Thyroid gland (tissue), 4 donors: ENCODE data around the gene EIF4B. TPM values are rescaled to one million over a fixed set of nuclear protein-coding genes. Genes with fewer than 3 reads are reported as not detected.

ENCODE experiments used
- DNase-seq, 2 donors: peaks; one replicate each; pipeline ENCODE4 v3.0.0-alpha.2; 2019
- H3K27ac ChIP-seq, 3 donors: fragments of 200-600 bp; sonication (generic); 1 replicate in 2 of 3; 2 replicates in 1 of 3; pipeline ENCODE4 v1.5.1; 2016 to 2019; ENCODE audit warnings: mild to moderate bottlenecking in 1 of 3, moderate library complexity in 1 of 3
- H3K27me3 ChIP-seq: fragments of 200-600 bp; sonication (generic); one replicate; pipeline ENCODE4 v1.5.1; 2019
- H3K36me3 ChIP-seq, 2 donors: fragments of 200-600 bp; sonication (generic); one replicate each; pipeline ENCODE4 v1.5.1; 2016 to 2019
- H3K4me1 ChIP-seq, 2 donors: fragments of 200-600 bp; sonication (generic); one replicate each; pipeline ENCODE4 v1.5.1; 2017 to 2019
- H3K4me3 ChIP-seq, 3 donors: fragments of 200-600 bp; sonication (generic); replicated peaks in 1 of 3; 1 replicate in 2 of 3; 2 replicates in 1 of 3; pipeline ENCODE4 v1.5.1; 2016; ENCODE audit warnings: mild to moderate bottlenecking in 1 of 3
- H3K9me3 ChIP-seq: fragments of 200-600 bp; sonication (generic); one replicate; pipeline ENCODE4 v1.5.1; 2017
- POLR2A ChIP-seq, 2 donors: fragments of 450-650 bp; IDR thresholded peaks; one replicate each; pipeline ENCODE4 v1.6.1; 2017; ENCODE audit warnings: antibody characterized with exemption in 2 of 2, mild to moderate bottlenecking in 2 of 2, moderate library complexity in 1 of 2
- WGBS, 2 donors: methylation state at CpG; one replicate each; pipeline ENCODE4 v1.1.5; 2017; 5-methylcytosine and 5-hydroxymethylcytosine counted together
- intact Hi-C: fragments of 100-400 bp; cut with DNase I; formaldehyde crosslinking; loops from one replicate; pipeline ENCODE4 v1.15.1; 2023
- total RNA-seq, 4 donors: library from RNA; depleted of rRNA; stranded (reverse); fragments of >200 nt; gene quantifications; one replicate each; pipeline ENCODE4 v1.2.3, GENCODE V29; 2016
- TF ChIP-seq, protein P1 (sequence below), 6 experiments: fragments of 200-600 bp in 3 of 6; fragments of 450-650 bp in 3 of 6; sonication (generic) in 3 of 6; IDR thresholded peaks; one replicate each; pipeline ENCODE4 v1.5.1; 2016 to 2019; ENCODE audit warnings: antibody characterized with exemption in 6 of 6, mild to moderate bottlenecking in 2 of 6, inconsistent platforms in 1 of 6, moderate library complexity in 1 of 6

The EIF4B gene
- total RNA-seq, 4 donors from 2014 or later: 428 to 704 (median 567) TPM

DNA sequence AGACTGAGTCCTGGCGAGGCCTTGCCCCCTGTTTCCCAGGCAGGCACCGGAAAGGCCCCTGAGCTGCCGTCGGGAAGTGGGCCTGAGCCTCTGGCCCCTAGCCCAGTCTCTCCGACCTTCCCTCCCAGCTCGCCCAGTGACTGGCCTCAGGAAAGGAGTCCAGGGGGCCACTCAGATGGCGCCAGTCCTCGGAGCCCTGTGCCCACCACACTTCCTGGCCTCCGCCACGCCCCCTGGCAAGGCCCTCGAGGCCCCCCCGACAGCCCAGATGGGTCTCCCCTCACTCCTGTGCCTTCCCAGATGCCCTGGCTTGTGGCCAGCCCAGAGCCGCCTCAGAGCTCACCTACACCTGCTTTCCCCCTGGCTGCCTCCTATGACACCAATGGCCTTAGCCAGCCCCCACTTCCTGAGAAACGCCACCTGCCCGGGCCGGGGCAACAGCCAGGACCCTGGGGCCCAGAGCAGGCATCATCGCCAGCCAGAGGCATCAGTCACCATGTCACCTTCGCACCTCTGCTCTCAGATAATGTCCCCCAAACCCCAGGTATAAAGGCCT lies 54.5 kb downstream of the EIF4B start:
- WGBS, 2 donors: 46 to 60% methylated on average over 5 to 7 of the region's 18 CpGs
- Histone ChIP-seq H3K4me3 (no peak overlapping the region), H3K27me3 (no peaks in the 10 kb centered on the region), H3K9me3 (no peaks in the 10 kb centered on the region), H3K4me1 (peaks cover 21 to 63% of the 10 kb centered on the region in 2 donors), H3K27ac (peak overlapping the region; percentile 56 to 75 (median 71)), H3K36me3 (peaks cover 29 to 44% of the 10 kb centered on the region in 2 donors)
- intact Hi-C loops: loop anchor here (10.0 kb wide), 1 partner anchor 134 kb away; no protein-coding TSS in a partner anchor
- peak; percentile 64 to 65 for DNase-seq
- no peak for TF ChIP-seq POLR2A (IDR thresholded peaks at IDR 0.05)
- TF ChIP-seq, protein P1, sequence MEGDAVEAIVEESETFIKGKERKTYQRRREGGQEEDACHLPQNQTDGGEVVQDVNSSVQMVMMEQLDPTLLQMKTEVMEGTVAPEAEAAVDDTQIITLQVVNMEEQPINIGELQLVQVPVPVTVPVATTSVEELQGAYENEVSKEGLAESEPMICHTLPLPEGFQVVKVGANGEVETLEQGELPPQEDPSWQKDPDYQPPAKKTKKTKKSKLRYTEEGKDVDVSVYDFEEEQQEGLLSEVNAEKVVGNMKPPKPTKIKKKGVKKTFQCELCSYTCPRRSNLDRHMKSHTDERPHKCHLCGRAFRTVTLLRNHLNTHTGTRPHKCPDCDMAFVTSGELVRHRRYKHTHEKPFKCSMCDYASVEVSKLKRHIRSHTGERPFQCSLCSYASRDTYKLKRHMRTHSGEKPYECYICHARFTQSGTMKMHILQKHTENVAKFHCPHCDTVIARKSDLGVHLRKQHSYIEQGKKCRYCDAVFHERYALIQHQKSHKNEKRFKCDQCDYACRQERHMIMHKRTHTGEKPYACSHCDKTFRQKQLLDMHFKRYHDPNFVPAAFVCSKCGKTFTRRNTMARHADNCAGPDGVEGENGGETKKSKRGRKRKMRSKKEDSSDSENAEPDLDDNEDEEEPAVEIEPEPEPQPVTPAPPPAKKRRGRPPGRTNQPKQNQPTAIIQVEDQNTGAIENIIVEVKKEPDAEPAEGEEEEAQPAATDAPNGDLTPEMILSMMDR (IDR thresholded peaks at IDR 0.05): no peak

DNA sequence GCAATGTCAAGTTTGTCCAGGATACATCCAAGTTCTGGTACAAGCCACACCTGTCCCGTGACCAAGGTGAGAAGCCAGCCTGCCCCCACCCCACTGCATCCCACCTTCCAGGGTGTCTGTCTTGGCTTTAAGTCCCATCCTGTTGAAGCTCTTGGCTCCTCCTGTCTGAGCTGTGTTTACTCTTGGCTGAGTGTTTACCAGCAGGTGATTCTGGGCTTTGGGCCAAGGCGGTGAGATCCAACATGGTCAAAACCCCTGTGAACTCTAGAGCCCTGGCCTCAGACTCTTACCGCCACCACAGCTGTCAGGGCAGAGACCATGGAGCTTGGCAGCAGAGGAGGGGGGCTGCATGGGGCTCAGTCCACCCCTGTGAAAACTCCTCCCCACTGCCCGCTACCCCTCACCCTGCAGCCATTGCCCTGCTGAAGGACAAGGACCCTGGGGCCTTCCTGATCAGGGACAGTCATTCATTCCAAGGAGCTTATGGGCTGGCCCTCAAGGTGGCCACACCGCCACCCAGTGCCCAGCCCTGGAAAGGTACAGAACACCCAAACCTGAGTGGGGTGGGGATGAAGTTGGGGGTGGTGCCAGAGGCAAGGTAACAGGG lies 55.3 kb downstream of the EIF4B start:
- peaks cover 30 to 39% of the 10 kb centered on the region in 2 donors for H3K36me3 ChIP-seq
- H3K9me3 ChIP-seq: no peaks in the 10 kb centered on the region
- H3K27me3 ChIP-seq: no peaks in the 10 kb centered on the region
- peak overlapping the region; percentile 56 to 75 (median 71) for H3K27ac ChIP-seq
- intact Hi-C loops: loop anchor here (10.0 kb wide), 1 partner anchor 133 kb away; no protein-coding TSS in a partner anchor
- 50 to 52% methylated on average over 3 to 4 of the region's 5 CpGs for WGBS, 2 donors
- peak; percentile 85 to 90 for DNase-seq
- H3K4me1 ChIP-seq: peaks cover 25 to 70% of the 10 kb centered on the region in 2 donors
- H3K4me3 ChIP-seq: no peak overlapping the region
- no peak for TF ChIP-seq POLR2A (IDR thresholded peaks at IDR 0.05)
- TF ChIP-seq, protein P1 (IDR thresholded peaks at IDR 0.05): peak in 4 of 6 experiments; percentile 15 to 35 (median 24)

DNA sequence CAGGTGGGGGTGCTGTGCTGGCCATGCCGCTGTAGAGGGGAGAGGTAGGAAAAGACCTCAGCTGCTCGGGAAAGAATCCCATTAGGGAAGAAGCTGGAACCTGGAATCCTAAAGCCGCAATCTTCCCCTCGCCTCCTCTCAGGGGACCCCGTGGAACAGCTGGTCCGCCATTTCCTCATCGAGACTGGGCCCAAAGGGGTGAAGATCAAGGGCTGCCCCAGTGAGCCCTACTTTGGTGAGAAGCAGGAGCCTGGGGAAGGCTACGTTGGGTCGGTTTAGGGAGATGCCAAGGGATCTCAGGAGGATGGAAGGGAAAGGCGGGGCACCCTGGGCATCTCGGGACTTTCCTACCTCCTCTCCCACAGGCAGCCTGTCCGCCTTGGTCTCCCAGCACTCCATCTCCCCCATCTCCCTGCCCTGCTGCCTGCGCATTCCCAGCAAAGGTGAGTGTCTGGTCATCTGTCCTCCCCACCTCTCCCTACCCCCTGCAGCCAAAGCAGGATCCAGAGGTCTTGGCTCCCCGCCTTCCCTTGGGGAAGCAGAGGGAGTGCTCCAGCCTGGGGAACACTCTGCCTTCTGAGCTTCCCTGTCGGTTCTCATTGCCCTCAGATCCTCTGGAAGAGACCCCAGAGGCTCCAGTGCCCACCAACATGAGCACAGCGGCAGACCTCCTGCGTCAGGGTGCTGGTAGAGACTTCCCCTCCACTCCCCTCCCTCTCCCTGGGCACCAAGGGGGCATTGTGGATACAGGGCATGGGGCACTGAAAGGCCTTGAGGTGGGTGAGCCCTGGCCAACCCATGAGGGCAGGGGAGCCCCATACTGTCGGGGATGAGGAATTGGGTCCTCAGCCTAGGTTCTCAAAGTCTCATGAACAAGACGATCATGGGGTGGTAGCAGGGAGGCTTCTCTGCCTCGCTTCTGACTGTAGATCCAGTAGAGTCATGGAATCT lies 56.0 kb downstream of the EIF4B start:
- peak overlapping the region in 2 of 3 donors; percentile 71 to 75 for H3K27ac ChIP-seq
- no peaks in the 10 kb centered on the region for H3K9me3 ChIP-seq
- TF ChIP-seq, protein P1 (IDR thresholded peaks at IDR 0.05): no peak
- no peak for TF ChIP-seq POLR2A (IDR thresholded peaks at IDR 0.05)
- intact Hi-C loops: loop anchor here (10.0 kb wide), 1 partner anchor 133 kb away; no protein-coding TSS in a partner anchor
- H3K36me3 ChIP-seq: peaks cover 27 to 33% of the 10 kb centered on the region in 2 donors
- WGBS, 2 donors: 74 to 77% methylated on average over 19 to 20 of the region's 20 CpGs
- no peak overlapping the region for H3K4me3 ChIP-seq
- DNase-seq: no peak
- H3K4me1 ChIP-seq: peaks cover 26 to 70% of the 10 kb centered on the region in 2 donors
- H3K27me3 ChIP-seq: no peaks in the 10 kb centered on the region

DNA sequence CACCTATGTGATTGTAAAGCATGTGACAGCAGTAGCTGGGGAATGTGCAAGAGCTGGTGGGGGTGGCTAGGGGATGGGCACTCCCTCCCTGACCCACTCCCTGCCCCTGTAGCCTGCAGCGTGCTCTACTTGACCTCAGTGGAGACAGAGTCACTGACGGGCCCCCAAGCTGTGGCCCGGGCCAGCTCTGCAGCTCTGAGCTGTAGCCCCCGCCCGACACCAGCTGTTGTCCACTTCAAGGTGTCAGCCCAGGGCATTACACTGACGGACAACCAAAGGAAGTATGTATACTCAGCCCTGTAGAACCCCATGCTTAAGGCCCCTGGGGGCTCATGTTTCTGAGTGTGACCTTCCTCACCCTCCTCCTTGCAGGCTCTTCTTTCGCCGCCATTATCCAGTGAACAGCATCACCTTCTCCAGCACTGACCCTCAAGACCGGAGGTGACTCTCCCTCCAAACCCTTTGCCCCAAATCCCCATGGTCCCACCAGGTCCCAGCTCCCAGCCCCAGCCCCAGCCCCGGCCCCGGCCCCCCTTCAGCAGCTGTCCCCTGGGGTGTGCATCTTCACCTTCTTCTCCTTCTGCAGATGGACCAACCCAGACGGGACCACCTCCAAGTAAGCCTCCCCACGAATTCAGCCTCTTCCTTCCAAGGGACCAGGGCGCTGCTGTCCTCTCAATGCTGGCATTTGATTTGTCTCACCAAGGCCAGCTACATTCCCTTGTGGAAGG lies 56.9 kb downstream of the EIF4B start:
- intact Hi-C loops: loop anchor here (10.0 kb wide), 1 partner anchor 132 kb away; no protein-coding TSS in a partner anchor
- Histone ChIP-seq H3K36me3 (peaks cover 22 to 29% of the 10 kb centered on the region in 2 donors), H3K4me1 (peaks cover 26 to 68% of the 10 kb centered on the region in 2 donors), H3K4me3 (no peak overlapping the region), H3K27ac (peak overlapping the region in 2 of 3 donors; percentile 71 to 75), H3K27me3 (no peaks in the 10 kb centered on the region), H3K9me3 (no peaks in the 10 kb centered on the region)
- WGBS, 2 donors: 76 to 93% methylated on average over 10 to 11 of the region's 14 CpGs
- DNase-seq: no peak
- TF ChIP-seq, protein P1 (IDR thresholded peaks at IDR 0.05): no peak
- no peak for TF ChIP-seq POLR2A (IDR thresholded peaks at IDR 0.05)
